ENCODE results near the gene GPER1. TPM values are rescaled to one million over a fixed set of nuclear protein-coding genes. Genes with fewer than 3 reads are reported as not detected.
A peak's percentile ranks its signal among the peaks of the same experiment; 100 is the strongest.

Gene GPER1
- total RNA-seq, 1 experiment from 2014 or later = not detected

GRCh38 chr7:1085266-1085665 lies 2.6 kb upstream of the GPER1 start:
- H2BK15ac ChIP-seq (ENCODE audit: low read depth, low read length) = no peak overlapping the region
- H3K9me3 ChIP-seq (ENCODE audit: control insufficient read depth, low read depth, low read length) = no peaks in the 10 kb centered on the region
- peak overlapping the region in 1 of 3 experiments; percentile 22; a peak in 1 of 7 replicates for H3K27ac Mint-ChIP-seq
- H3T11ph ChIP-seq (ENCODE audit: low read length) = no peak overlapping the region
- H3K14ac ChIP-seq (ENCODE audit: insufficient read depth, low read length) = no peak overlapping the region
- no peak for DNase-seq
- no peak overlapping the region for H3K56ac ChIP-seq (ENCODE audit: insufficient read length, low read depth, low read length)
- no peaks in the 10 kb centered on the region for H3K79me2 ChIP-seq (ENCODE audit: insufficient read depth, low read length)
- no peak overlapping the region for H4K5ac ChIP-seq (ENCODE audit: insufficient read length, low read depth, low read length)
- H3K79me1 ChIP-seq (ENCODE audit: insufficient read depth, low read depth, low read length, poor library complexity, severe bottlenecking) = no peaks in the 10 kb centered on the region
- no peak overlapping the region for H2BK12ac ChIP-seq (ENCODE audit: insufficient read length, low read depth, low read length)
- no peak overlapping the region for H2AFZ ChIP-seq (ENCODE audit: low read length)
- no peaks in the 10 kb centered on the region for H3K9me3 Mint-ChIP-seq
- no peaks in the 10 kb centered on the region for H4K20me1 ChIP-seq (ENCODE audit: control insufficient read depth, insufficient read depth, insufficient read length)
- H3K23ac ChIP-seq (ENCODE audit: insufficient read length, low read depth, low read length) = no peak overlapping the region
- no peaks in the 10 kb centered on the region for H3K27me3 Mint-ChIP-seq (ENCODE audit: low read depth)
- TF ChIP-seq CTCF (conservative IDR thresholded peaks at IDR 0.05) = no peak
- H3K9ac ChIP-seq (ENCODE audit: extremely low read depth, insufficient read length, low read length) = no peak overlapping the region
- no peak overlapping the region for H2BK120ac ChIP-seq (ENCODE audit: low read depth, low read length, poor library complexity, severe bottlenecking)
- no peak overlapping the region for H4K91ac ChIP-seq (ENCODE audit: insufficient read length, low read depth, low read length)
- no peak overlapping the region for H3K27ac ChIP-seq (ENCODE audit: insufficient read length, low read depth, low read length)
- H3K4me2 ChIP-seq (ENCODE audit: insufficient read depth, insufficient read length, low read length) = no peak overlapping the region
- no peak overlapping the region for H3K4ac ChIP-seq (ENCODE audit: low read depth, low read length)
- H2BK20ac ChIP-seq (ENCODE audit: low read depth, low read length, poor library complexity, severe bottlenecking) = no peak overlapping the region
- H2AK5ac ChIP-seq (ENCODE audit: insufficient read length, low read length) = no peak overlapping the region
- no peaks in the 10 kb centered on the region for H3K27me3 ChIP-seq (ENCODE audit: insufficient read depth, low read length)
- H3K4me3 Mint-ChIP-seq = no peak overlapping the region
- peaks cover 2% of the 10 kb centered on the region; the same call in 1 of the 2 replicates for H3K4me1 ChIP-seq (ENCODE audit: insufficient read depth, low read length)
- no peak overlapping the region for H3K18ac ChIP-seq (ENCODE audit: insufficient read length, low read depth, low read length)
- H3K23me2 ChIP-seq (ENCODE audit: insufficient read length, low read depth, low read length, poor library complexity, severe bottlenecking) = peaks cover 3% of the 10 kb centered on the region
- no peak overlapping the region for H2BK5ac ChIP-seq (ENCODE audit: insufficient read length, low read length)
- H4K8ac ChIP-seq (replicated peaks; ENCODE audit: insufficient read length, low read depth, low read length) = no peak overlapping the region
- no CpG with 5 or more reads among the region's 10 CpGs for WGBS (ENCODE audit: extremely low coverage, insufficient read length, low lambda C conversion rate)
- peaks cover 0 to 3% (median 0%) of the 10 kb centered on the region in 3 experiments; a peak in 2 of 7 replicates for H3K36me3 Mint-ChIP-seq (ENCODE audit: insufficient read depth in 1 of 3, low read depth in 3 of 3)
- peaks cover 20 to 22% of the 10 kb centered on the region in 2 experiments for H3K4me1 Mint-ChIP-seq

Data from H9 (cell line).